ENCODE data around the gene EFCAB6. TPM values are rescaled to one million over a fixed set of nuclear protein-coding genes. Genes with fewer than 3 reads are reported as not detected.

Gene EFCAB6, protein sequence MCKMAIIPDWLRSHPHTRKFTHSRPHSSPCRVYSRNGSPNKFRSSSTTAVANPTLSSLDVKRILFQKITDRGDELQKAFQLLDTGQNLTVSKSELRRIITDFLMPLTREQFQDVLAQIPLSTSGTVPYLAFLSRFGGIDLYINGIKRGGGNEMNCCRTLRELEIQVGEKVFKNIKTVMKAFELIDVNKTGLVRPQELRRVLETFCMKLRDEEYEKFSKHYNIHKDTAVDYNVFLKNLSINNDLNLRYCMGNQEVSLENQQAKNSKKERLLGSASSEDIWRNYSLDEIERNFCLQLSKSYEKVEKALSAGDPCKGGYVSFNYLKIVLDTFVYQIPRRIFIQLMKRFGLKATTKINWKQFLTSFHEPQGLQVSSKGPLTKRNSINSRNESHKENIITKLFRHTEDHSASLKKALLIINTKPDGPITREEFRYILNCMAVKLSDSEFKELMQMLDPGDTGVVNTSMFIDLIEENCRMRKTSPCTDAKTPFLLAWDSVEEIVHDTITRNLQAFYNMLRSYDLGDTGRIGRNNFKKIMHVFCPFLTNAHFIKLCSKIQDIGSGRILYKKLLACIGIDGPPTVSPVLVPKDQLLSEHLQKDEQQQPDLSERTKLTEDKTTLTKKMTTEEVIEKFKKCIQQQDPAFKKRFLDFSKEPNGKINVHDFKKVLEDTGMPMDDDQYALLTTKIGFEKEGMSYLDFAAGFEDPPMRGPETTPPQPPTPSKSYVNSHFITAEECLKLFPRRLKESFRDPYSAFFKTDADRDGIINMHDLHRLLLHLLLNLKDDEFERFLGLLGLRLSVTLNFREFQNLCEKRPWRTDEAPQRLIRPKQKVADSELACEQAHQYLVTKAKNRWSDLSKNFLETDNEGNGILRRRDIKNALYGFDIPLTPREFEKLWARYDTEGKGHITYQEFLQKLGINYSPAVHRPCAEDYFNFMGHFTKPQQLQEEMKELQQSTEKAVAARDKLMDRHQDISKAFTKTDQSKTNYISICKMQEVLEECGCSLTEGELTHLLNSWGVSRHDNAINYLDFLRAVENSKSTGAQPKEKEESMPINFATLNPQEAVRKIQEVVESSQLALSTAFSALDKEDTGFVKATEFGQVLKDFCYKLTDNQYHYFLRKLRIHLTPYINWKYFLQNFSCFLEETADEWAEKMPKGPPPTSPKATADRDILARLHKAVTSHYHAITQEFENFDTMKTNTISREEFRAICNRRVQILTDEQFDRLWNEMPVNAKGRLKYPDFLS (N-terminal part only)
- total RNA-seq = under 0.01 and 0.13 TPM in 2 replicates

GRCh38 chr22:43812149-43812842 is at the start of gene EFCAB6:
TSS of gene EFCAB6 (minus strand) at chr22:43812305. CDS start at chr22:43782318, 29,987 bp downstream.

Other genes starting within 250 kb of the EFCAB6 start
- not detected in 2 replicates for gene SULT4A1, start 50.2 kb upstream of the EFCAB6 start, total RNA-seq
- not detected in 2 replicates for gene PNPLA5, start 79.7 kb upstream of the EFCAB6 start, total RNA-seq
- gene PNPLA3, start 111.5 kb upstream of the EFCAB6 start, total RNA-seq = 0.25 and 0.40 TPM in 2 replicates
- 51.5 and 58.8 TPM in 2 replicates for gene SAMM50, start 143.1 kb upstream of the EFCAB6 start, total RNA-seq
- gene PARVB, start 212.0 kb upstream of the EFCAB6 start, total RNA-seq = 166 and 168 TPM in 2 replicates